CD1c-positive myeloid dendritic cell (primary cell): ENCODE data around the gene TWSG1.
"Not testable (repeated sequence)": the region's sequence is repeated elsewhere in the genome, so short reads cannot be mapped to it uniquely, and the experiment has no call there.

Experiments used
- DNase-seq: peaks from one replicate; pipeline ENCODE4 v3.0.0-alpha.2; 2016; ENCODE audit errors: extremely low spot score

Gene TWSG1

DNA sequence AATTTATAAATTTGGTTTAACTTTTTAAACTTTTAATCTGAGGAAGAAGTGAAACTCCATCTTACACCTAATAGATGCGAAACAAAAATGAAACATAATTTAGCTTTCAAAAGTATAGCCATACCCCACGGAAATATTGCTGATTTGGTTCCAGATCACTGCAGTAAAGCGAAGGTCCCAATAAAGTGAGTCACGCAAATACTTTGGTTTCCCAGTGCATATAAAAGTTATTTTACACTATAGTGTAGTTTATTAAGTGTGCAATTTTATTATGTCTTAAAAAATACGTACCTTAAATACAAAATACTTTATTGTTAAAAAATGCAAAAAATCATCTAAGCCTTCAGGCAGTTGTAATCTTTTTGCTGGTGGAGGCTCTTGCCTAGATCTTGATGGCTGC, 55.1 kb downstream of the TWSG1 start:
- no peak for DNase-seq

- DNase-seq, result no peak
These were observed 58.2 kb downstream of the TWSG1 start for GRCh38 chr18:9392726-9393125.

GRCh38 chr18:9394046-9394445, 59.5 kb downstream of the TWSG1 start:
- DNase-seq, result no peak

- DNase-seq, result no peak
These were observed 65.6 kb downstream of the TWSG1 start for GRCh38 chr18:9400197-9400596.

DNA sequence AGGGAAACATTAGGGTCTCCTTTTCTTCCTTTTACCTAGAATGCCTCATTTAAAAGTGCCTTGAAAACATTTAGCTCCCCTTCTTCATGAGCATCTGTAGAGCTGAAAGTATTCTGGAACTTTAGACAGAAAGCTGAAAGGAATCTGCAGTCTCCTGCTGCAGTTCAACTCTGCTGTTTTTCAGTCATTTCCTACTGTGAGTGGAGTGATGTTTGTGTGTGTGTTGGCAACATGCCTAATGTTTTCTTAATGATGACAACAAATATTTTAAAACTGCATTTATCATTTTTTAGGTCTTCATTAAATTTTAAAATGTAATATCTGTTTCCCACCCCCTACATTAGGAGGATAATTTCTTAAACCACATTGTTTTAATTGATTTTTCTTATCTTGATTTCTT, 66.6 kb downstream of the TWSG1 start:
- DNase-seq, result no peak

GRCh38 chr18:9402358-9403007, 67.9 kb downstream of the TWSG1 start:
- DNase-seq, result not testable (repeated sequence)

GRCh38 chr18:9403795-9404564, 69.4 kb downstream of the TWSG1 start:
- DNase-seq, result no peak

- peak; percentile 55 for DNase-seq
These were observed 70.0 kb downstream of the TWSG1 start for GRCh38 chr18:9404565-9405060.

DNA sequence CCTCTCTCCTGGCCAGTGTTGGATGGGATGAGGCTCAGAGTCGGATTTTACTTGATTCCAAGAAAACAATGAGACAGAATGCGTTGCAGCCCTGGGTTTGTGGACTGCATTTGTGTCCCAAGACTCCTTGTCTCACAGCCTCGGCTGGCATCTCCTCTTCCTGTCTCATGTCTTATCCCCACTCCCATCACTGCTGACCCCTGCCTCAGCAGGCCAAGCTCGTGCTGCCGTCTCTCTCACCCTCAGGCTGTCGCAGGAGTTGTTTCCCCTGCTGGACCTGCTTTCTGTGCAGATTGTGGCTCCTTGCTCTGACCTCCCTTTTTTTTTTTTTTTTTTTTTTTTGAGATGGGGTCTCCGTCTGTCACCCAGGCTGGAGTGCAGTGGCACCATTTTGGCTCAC, 70.6 kb downstream of the TWSG1 start:
- DNase-seq, result no peak

- no peak for DNase-seq
These were observed 71.4 kb downstream of the TWSG1 start for GRCh38 chr18:9405977-9406376.

GRCh38 chr18:9410515-9410914, 75.9 kb downstream of the TWSG1 start:
- DNase-seq, result no peak

DNA sequence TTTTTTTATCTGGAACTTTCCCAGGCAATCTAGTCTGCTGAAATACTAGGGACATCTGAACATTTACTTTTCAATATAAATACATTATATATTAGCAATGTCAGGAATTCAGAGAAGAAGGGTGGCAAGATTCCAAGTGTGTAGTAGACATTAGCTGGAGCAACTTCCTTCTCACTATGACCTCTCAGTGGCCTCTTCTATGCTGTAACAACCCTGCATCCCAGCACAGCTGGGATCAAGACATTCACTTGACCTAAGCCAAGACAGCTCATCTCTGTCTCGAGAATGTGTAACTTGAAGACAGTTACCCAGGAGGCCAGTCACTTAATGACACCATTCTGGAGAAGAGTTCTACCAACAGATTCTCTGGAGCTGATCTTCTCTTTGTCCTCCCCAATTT, 79.0 kb downstream of the TWSG1 start:
- no peak for DNase-seq

DNA sequence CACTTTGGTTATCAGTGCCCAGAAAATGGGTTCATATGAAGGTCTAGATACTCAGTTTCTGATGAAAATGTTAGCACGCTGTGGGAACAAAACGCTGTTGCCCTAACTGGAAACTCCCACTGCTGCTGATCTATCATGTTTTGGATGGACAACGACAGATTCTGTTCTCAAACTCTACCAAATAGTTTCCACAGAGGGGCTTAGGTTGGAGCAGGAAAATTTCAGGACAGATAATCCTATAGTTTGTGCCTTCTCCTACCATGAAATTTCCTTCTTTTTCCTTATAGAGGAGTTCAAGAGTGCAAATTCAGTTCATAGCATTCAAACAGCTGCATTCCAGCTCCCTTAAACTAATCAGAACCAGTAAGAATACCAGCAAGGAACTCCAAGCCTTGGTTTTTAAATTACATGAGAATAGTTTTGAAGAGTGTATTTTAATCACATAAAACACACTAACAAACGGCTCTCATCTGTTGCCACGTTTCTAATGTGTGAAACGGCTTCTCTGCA, 82.0 kb downstream of the TWSG1 start:
- no peak for DNase-seq

- DNase-seq, result no peak
These were observed 82.7 kb downstream of the TWSG1 start for GRCh38 chr18:9417073-9417851.

GRCh38 chr18:9418047-9418690, 83.6 kb downstream of the TWSG1 start:
- no peak for DNase-seq

DNA sequence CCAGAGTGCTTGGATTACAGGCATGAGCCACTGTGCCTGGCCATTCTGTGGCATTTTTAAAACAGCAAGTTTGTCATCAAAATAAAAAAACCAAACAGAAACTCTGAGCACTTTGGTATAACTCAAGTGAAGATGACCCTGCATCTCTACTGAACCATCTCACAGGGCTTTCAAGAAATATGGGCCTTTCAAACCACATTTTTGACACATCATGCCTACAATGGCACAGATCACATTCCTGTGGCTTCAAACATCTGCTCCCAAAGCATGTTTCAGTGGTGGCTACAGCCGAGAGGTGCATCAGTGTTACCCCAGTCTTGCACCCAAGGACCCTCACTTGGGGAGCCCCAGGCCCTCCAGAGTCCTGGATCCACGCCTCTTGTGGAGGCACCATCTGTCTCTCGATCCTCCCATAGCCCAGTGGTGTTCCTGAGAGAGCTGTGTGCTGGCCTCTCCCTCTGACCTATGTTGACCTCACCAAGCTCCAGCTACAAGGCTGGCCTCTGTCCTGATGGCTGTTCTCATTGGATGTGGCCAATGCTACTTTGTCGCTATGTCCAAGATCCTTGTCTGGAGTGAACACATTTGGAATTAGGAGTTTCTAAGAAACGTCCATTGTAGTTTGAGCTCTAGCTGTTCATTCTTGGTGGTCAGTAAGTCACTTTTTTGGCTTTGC, 85.5 kb downstream of the TWSG1 start:
- DNase-seq, result no peak

GRCh38 chr18:9421096-9421900, 86.7 kb downstream of the TWSG1 start:
- DNase-seq, result no peak

GRCh38 chr18:9421901-9422327, 87.3 kb downstream of the TWSG1 start:
- no peak for DNase-seq

DNA sequence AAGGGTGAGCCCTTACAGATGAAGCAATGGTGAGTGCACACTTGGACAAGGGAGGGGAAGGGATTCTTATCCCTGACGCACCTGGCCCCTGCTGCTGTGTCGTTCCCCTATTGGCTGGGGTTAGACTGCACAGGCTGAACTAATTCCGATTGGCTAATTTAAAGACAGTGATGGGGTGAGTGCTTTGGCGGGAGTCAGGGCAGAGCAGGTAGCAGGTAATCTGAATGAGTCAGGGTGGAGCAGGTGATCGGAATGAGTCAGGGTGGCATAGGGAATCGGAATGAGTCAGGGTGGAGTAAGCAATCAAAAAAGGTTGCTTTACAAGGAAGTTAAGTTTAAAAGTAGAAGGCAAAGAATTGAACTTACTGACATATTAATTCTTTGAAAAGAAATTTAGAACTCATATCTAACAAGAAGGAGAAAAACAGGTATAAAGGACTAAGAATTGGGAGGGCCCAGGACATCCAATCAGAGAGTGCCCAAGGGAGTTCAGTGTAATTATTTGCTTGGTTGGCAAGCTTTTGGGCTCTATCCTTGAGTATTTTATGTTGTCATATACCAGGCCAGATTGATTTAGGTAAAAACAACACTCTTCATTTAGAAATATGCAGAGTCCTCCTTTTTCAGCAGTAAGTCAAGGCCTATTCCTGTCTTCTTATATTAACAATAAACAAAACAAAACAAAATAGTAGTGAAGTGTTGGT, 88.4 kb downstream of the TWSG1 start:
- DNase-seq, result no peak

DNA sequence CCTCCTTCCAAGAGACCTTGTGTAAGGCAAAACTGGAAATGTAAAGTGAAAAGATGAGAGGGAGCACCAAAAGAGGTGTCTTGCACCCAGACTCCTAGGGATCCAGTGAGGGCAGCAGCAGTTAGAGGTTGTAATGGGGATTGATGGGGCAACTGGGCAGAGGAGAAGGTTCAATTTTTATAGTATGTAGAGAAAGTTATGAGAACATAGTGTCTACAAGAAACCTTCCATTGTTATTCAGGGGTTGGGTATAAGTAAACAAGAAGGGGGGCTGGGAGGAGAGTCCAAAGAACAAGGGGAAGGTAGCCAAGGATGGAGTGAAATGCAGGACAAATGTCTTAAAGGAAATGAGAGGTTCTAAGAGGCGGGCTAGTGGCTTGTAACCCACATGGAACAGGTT, 89.1 kb downstream of the TWSG1 start:
- DNase-seq, result not testable (repeated sequence)
